HepG2 (cell line): ENCODE results near the gene LASP1. TPM values are rescaled to one million over a fixed set of nuclear protein-coding genes. Genes with fewer than 3 reads are reported as not detected.

Experiments used
- ARNTL ChIP-seq: sonication (generic); formaldehyde crosslinking; IDR thresholded peaks from 2 replicates; pipeline ENCODE4 v1.4.0; 2020; ENCODE audit warnings: mild to moderate bottlenecking, missing genetic modification reagents
- DNMT1 ChIP-seq: sonication (generic); formaldehyde crosslinking; IDR thresholded peaks from 2 replicates; pipeline ENCODE4 v1.5.1; 2020; ENCODE audit warnings: mild to moderate bottlenecking, missing genetic modification reagents
- HNF1A ChIP-seq, 2 experiments: sonication (generic) in 1 of 2; formaldehyde crosslinking in 1 of 2; IDR thresholded peaks; 2 replicates each; pipeline versions ENCODE4 v1.4.0 to v1.6.1; 2016 to 2020; ENCODE audit warnings: borderline replicate concordance in 1 of 2, low read depth in 1 of 2, mild to moderate bottlenecking in 1 of 2, missing genetic modification reagents in 1 of 2
- NBN ChIP-seq: fragments of 450-650 bp; conservative IDR thresholded peaks from 2 replicates; pipeline ENCODE4 v1.6.1; 2017
- RFX5 ChIP-seq: IDR thresholded peaks from 2 replicates; pipeline ENCODE4 v1.6.1; 2011; ENCODE audit warnings: low read depth, low read length, improper control_type of control experiment
- SMC3 ChIP-seq: IDR thresholded peaks from 2 replicates; pipeline ENCODE4 v1.6.1; 2011; ENCODE audit warnings: low read length, improper control_type of control experiment
- ZNF343 ChIP-seq: sonication (generic); formaldehyde crosslinking; IDR thresholded peaks from 2 replicates; pipeline ENCODE4 v1.4.0; 2020; ENCODE audit warnings: mild to moderate bottlenecking, missing genetic modification reagents
- ZNF510 ChIP-seq: sonication (generic); formaldehyde crosslinking; IDR thresholded peaks from 2 replicates; pipeline ENCODE4 v1.4.0; 2020; ENCODE audit warnings: low read depth, mild to moderate bottlenecking, missing genetic modification reagents
- ZNF558 ChIP-seq: sonication (generic); formaldehyde crosslinking; IDR thresholded peaks from 2 replicates; pipeline ENCODE4 v1.9.0; 2022; ENCODE audit warnings: mild to moderate bottlenecking, missing genetic modification reagents, borderline replicate concordance
- ZNF572 ChIP-seq: sonication (generic); formaldehyde crosslinking; IDR thresholded peaks from 2 replicates; pipeline ENCODE4 v1.5.1; 2020; ENCODE audit warnings: mild to moderate bottlenecking, missing genetic modification reagents
- ZSCAN29 ChIP-seq: sonication (generic); formaldehyde crosslinking; conservative IDR thresholded peaks from 2 replicates; pipeline ENCODE4 v1.4.0; 2020; ENCODE audit warnings: mild to moderate bottlenecking, missing genetic modification reagents
- polyA plus RNA-seq, 8 experiments: library from polyadenylated mRNA; depleted of rRNA in 3 of 8; stranded (reverse) in 7 of 8; unstranded in 1 of 8; fragments of >200 nt; fragmentation: Illumina TruSeq in 4 of 8; extraction: Trizol in 4 of 8; gene quantifications; 2 replicates each; pipeline versions ENCODE4 v1.2.1 to v1.2.3, GENCODE V29; 2011 to 2016; ENCODE audit warnings: low read depth in 4 of 8, missing spikeins in 1 of 8, mixed read lengths in 1 of 8; ENCODE audit not compliant: insufficient read depth in 1 of 8
- total RNA-seq, 5 experiments: library from RNA; depleted of rRNA; stranded (reverse); fragments of >200 nt; fragmentation: Illumina TruSeq; extraction: Trizol; gene quantifications; 2 replicates each; pipeline ENCODE4 v1.2.3, GENCODE V29; 2016; ENCODE audit warnings: low read depth in 1 of 5
- TF ChIP-seq, protein P1 (sequence below): sonication (generic); formaldehyde crosslinking; IDR thresholded peaks from 2 replicates; pipeline ENCODE4 v1.5.1; 2020; ENCODE audit warnings: missing genetic modification reagents, mild to moderate bottlenecking, borderline replicate concordance
- TF ChIP-seq, protein P2 (sequence below): IDR thresholded peaks from 2 replicates; pipeline ENCODE4 v1.6.1; 2016; ENCODE audit warnings: mild to moderate bottlenecking
- TF ChIP-seq, protein P3 (sequence below): sonication (generic); formaldehyde crosslinking; IDR thresholded peaks from 2 replicates; pipeline ENCODE4 v1.8.0; 2022; ENCODE audit warnings: missing genetic modification reagents, mild to moderate bottlenecking, moderate library complexity, borderline replicate concordance
- TF ChIP-seq, protein P4 (sequence below): sonication (generic); formaldehyde crosslinking; IDR thresholded peaks from 2 replicates; pipeline ENCODE4 v1.5.1; 2020; ENCODE audit warnings: mild to moderate bottlenecking, missing genetic modification reagents

Gene LASP1
- total and polyA plus RNA-seq, 2 of the 13 experiments (the other 11 are each of a cell fraction or from before 2014, with no cell fraction given), result 70.1 to 97.0 TPM

DNA sequence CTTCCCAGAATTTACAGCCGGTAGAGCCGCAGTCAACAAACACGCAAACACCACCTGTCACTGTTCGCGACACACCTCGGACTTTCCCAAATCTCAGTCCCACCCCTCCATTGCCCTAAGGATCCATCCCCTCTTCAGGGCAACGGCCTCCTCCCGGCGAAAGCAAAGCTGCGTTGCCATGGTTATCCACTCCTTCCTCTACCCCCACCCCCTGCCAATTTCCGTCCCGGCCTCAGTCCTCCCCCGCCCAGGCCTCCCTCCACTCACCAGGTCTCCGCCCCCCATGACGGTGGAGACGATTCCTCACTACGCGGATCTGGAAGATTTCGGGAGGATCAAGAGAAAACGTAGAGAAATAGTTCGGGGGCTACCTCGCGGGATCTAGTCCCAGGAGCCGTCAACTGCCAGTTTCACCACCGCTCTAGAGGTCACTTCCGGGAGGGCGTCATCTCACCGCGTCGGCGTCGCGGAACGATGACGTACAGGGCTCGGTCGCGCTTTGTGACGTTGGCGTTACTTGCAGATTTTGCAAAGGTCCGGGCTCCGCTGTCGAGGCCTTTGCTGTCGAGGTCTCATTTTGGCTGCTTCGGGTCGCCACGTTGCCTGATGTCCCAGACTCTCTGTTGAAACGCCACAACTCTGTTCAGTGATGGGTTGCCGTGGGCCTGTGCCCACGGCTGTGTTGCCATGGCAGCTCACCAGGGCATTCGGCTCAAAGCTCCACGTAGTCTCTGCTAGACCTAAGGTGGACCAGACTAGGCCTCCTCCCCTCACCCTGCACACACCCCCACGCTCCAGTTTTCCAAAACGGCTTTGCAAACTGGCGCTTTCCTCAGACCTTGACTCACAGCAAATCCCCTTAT lies 44.7 kb upstream of the LASP1 start, which contains the start of gene CWC25 (continued):
- peak; percentile 76; the same call in 1 of the 2 replicates for TF ChIP-seq HNF1A (IDR thresholded peaks at IDR 0.05; ENCODE audit: low read depth)
- TF ChIP-seq HNF1A (CRISPR knock-in tag; IDR thresholded peaks at IDR 0.05; ENCODE audit: borderline replicate concordance), result peak; percentile 78
- TF ChIP-seq ZNF343 (CRISPR knock-in tag), result peak; percentile 74; the same call in 1 of the 2 replicates
- TF ChIP-seq, protein P1, sequence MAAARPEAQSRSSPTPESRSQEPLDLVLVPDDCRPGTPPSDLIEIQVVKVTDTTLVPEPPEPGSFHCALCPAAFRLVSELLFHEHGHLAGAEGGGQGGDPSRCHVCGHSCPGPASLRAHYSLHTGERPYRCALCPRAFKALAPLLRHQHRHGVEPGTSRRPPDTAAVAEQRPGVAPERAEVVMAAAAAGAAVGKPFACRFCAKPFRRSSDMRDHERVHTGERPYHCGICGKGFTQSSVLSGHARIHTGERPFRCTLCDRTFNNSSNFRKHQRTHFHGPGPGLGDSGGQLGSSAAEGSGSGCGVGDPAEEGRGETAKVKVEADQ, result peak; percentile 99
- TF ChIP-seq DNMT1, result 0 out of 2 replicates have a peak, but pooled peaks have one; percentile 25
- TF ChIP-seq ARNTL, result peak; percentile 87
- TF ChIP-seq, protein P2, sequence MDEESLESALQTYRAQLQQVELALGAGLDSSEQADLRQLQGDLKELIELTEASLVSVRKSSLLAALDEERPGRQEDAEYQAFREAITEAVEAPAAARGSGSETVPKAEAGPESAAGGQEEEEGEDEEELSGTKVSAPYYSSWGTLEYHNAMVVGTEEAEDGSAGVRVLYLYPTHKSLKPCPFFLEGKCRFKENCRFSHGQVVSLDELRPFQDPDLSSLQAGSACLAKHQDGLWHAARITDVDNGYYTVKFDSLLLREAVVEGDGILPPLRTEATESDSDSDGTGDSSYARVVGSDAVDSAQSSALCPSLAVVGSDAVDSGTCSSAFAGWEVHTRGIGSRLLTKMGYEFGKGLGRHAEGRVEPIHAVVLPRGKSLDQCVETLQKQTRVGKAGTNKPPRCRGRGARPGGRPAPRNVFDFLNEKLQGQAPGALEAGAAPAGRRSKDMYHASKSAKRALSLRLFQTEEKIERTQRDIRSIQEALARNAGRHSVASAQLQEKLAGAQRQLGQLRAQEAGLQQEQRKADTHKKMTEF, result peak; percentile 97
- no peak for TF ChIP-seq SMC3
- TF ChIP-seq ZNF572 (CRISPR knock-in tag), result peak; percentile 87; the same call in 1 of the 2 replicates
- TF ChIP-seq, protein P3, sequence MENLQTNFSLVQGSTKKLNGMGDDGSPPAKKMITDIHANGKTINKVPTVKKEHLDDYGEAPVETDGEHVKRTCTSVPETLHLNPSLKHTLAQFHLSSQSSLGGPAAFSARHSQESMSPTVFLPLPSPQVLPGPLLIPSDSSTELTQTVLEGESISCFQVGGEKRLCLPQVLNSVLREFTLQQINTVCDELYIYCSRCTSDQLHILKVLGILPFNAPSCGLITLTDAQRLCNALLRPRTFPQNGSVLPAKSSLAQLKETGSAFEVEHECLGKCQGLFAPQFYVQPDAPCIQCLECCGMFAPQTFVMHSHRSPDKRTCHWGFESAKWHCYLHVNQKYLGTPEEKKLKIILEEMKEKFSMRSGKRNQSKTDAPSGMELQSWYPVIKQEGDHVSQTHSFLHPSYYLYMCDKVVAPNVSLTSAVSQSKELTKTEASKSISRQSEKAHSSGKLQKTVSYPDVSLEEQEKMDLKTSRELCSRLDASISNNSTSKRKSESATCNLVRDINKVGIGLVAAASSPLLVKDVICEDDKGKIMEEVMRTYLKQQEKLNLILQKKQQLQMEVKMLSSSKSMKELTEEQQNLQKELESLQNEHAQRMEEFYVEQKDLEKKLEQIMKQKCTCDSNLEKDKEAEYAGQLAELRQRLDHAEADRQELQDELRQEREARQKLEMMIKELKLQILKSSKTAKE (CRISPR knock-in tag), result no peak
- TF ChIP-seq ZNF510 (CRISPR knock-in tag), result peak; percentile 86; the same call in 1 of the 2 replicates
- peak; percentile 87; the same call in 1 of the 2 replicates for TF ChIP-seq ZSCAN29 (CRISPR knock-in tag)
- TF ChIP-seq ZNF558 (CRISPR knock-in tag), result peak; percentile 87
- peak; percentile 87 for TF ChIP-seq RFX5
- no peak for TF ChIP-seq NBN
- TF ChIP-seq, protein P4, sequence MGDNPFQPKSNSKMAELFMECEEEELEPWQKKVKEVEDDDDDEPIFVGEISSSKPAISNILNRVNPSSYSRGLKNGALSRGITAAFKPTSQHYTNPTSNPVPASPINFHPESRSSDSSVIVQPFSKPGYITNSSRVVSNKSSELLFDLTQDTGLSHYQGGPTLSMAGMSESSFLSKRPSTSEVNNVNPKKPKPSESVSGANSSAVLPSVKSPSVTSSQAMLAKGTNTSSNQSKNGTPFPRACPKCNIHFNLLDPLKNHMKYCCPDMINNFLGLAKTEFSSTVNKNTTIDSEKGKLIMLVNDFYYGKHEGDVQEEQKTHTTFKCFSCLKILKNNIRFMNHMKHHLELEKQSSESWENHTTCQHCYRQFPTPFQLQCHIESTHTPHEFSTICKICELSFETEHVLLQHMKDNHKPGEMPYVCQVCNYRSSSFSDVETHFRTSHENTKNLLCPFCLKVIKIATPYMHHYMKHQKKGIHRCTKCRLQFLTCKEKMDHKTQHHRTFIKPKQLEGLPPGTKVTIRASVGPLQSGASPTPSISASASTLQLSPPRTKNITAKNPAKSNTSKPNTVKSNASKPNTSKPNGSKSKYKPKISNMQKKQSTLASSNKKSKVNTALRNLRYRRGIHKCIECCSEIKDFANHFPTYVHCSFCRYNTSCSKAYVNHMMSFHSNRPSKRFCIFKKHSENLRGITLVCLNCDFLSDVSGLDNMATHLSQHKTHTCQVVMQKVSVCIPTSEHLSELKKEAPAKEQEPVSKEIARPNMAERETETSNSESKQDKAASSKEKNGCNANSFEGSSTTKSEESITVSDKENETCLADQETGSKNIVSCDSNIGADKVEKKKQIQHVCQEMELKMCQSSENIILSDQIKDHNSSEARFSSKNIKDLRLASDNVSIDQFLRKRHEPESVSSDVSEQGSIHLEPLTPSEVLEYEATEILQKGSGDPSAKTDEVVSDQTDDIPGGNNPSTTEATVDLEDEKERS (CRISPR knock-in tag), result peak; percentile 85
